NT2/D1 (cell line): Measurements from ENCODE around the gene SVIP.

Experiments used
- DNase-seq: peaks from one replicate; pipeline ENCODE4 v3.0.0-alpha.2; 2011; ENCODE audit warnings: low read depth, low spot score
- H3K27me3 ChIP-seq: 2 replicates; pipeline ENCODE4 v1.6.0; 2011; ENCODE audit warnings: mild to moderate bottlenecking; ENCODE audit not compliant: insufficient read length, insufficient read depth
- H3K36me3 ChIP-seq: 2 replicates; pipeline ENCODE4 v1.6.1; 2011; ENCODE audit warnings: mild to moderate bottlenecking, low read length, mixed read lengths; ENCODE audit not compliant: insufficient read depth, insufficient read length
- H3K4me1 ChIP-seq: 2 replicates; pipeline ENCODE4 v1.5.1; 2011; ENCODE audit not compliant: insufficient read depth, insufficient read length
- H3K4me3 ChIP-seq: 2 replicates; pipeline ENCODE4 v1.5.1; 2011; ENCODE audit warnings: low read depth; ENCODE audit not compliant: insufficient read length
- H3K9ac ChIP-seq: 2 replicates; pipeline ENCODE4 v1.6.0; 2011; ENCODE audit warnings: low read depth; ENCODE audit not compliant: insufficient read length
- H3K9me3 ChIP-seq: 2 replicates; pipeline ENCODE4 v1.5.1; 2011; ENCODE audit warnings: mild to moderate bottlenecking, low read length; ENCODE audit not compliant: insufficient read depth
- SUZ12 ChIP-seq: IDR thresholded peaks from 2 replicates; pipeline ENCODE4 v1.6.1; 2011; ENCODE audit not compliant: insufficient read length, insufficient read depth; ENCODE audit errors: extremely low read depth
- YY1 ChIP-seq: IDR thresholded peaks from 2 replicates; pipeline ENCODE4 v1.6.1; 2011; ENCODE audit not compliant: insufficient read length, insufficient read depth
- ZNF274 ChIP-seq: IDR thresholded peaks from 2 replicates; pipeline ENCODE4 v1.6.1; 2011; ENCODE audit warnings: mild to moderate bottlenecking, low read depth, low read length

Gene SVIP

GRCh38 chr11:22851477-22851876 lies 21.9 kb upstream of the SVIP start:
- DNase-seq, result no peak
- TF ChIP-seq ZNF274 (no peak), YY1 (no peak), SUZ12 (no peak)
- no peaks in the 10 kb centered on the region for H3K9me3 ChIP-seq
- no peaks in the 10 kb centered on the region for H3K27me3 ChIP-seq
- no peaks in the 10 kb centered on the region for H3K36me3 ChIP-seq
- H3K9ac ChIP-seq, result no peak overlapping the region
- no peak overlapping the region for H3K4me3 ChIP-seq
- H3K4me1 ChIP-seq, result no peaks in the 10 kb centered on the region

DNA sequence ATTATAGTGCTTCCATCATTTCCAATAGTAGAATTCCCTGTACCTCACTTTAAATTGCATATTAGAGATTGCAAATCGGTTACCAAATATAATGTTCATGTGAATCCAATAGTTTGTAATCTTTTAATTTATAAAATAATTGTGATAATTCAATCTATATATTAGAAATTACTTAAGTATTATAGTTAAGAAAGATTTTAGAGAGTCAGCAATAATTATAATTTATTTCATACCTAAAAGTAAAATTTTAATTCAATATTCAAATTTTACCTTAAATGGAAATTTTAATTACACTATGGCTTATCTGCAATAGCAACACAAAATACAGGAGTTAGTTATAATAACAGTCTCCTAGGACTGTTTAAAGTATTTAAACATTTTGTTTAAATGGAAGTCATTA lies 17.1 kb upstream of the SVIP start:
- no peak overlapping the region for H3K4me3 ChIP-seq
- no peaks in the 10 kb centered on the region for H3K36me3 ChIP-seq
- H3K27me3 ChIP-seq, result no peaks in the 10 kb centered on the region
- H3K9me3 ChIP-seq, result no peaks in the 10 kb centered on the region
- DNase-seq, result no peak
- TF ChIP-seq YY1, result no peak
- no peak for TF ChIP-seq ZNF274
- TF ChIP-seq SUZ12, result no peak
- no peak overlapping the region for H3K9ac ChIP-seq
- no peaks in the 10 kb centered on the region for H3K4me1 ChIP-seq

GRCh38 chr11:22832315-22833015 lies 2.9 kb upstream of the SVIP start:
- Histone ChIP-seq H3K27me3 (peaks cover 12% of the 10 kb centered on the region), H3K9ac (no peak overlapping the region), H3K4me1 (no peaks in the 10 kb centered on the region), H3K9me3 (no peaks in the 10 kb centered on the region), H3K4me3 (no peak overlapping the region), H3K36me3 (no peaks in the 10 kb centered on the region)
- TF ChIP-seq SUZ12 (no peak), ZNF274 (no peak), YY1 (no peak)
- DNase-seq, result no peak

GRCh38 chr11:22830082-22830414 lies 447 bp upstream of the SVIP start:
- peaks cover 12% of the 10 kb centered on the region for H3K27me3 ChIP-seq
- H3K36me3 ChIP-seq, result peaks cover 3% of the 10 kb centered on the region
- no peaks in the 10 kb centered on the region for H3K4me1 ChIP-seq
- TF ChIP-seq ZNF274, result no peak
- no peak for TF ChIP-seq YY1
- no peak for TF ChIP-seq SUZ12
- no peaks in the 10 kb centered on the region for H3K9me3 ChIP-seq
- no peak overlapping the region for H3K9ac ChIP-seq
- no peak for DNase-seq
- H3K4me3 ChIP-seq, result no peak overlapping the region

DNA sequence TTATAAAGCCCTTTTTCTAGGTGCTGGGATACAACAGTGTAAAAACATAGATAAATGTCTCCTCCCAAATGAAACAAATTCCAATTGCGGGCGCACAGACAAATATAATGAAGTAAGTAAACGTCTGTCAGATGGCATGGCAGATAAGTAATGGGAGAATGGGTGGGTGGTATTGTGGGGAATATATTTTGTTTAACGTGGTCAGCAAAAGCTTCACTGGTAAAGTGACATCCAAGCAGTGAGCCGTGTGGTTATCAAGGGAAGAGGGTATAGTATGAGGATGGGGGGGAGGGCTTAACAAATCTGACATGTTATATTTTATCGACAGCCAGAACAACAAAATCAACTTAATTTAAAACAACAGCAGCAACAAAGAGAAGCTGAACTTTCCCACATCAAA lies 1.2 kb downstream of the SVIP start:
- Histone ChIP-seq H3K4me3 (no peak overlapping the region), H3K9ac (no peak overlapping the region), H3K4me1 (no peaks in the 10 kb centered on the region)

GRCh38 chr11:22822203-22822602 lies 7.4 kb downstream of the SVIP start:
- no peaks in the 10 kb centered on the region for H3K27me3 ChIP-seq
- H3K4me1 ChIP-seq, result no peaks in the 10 kb centered on the region
- TF ChIP-seq YY1 (no peak), ZNF274 (no peak), SUZ12 (no peak)
- H3K9ac ChIP-seq, result no peak overlapping the region
- DNase-seq, result no peak
- no peak overlapping the region for H3K4me3 ChIP-seq
- no peaks in the 10 kb centered on the region for H3K9me3 ChIP-seq
- H3K36me3 ChIP-seq, result peaks cover 5% of the 10 kb centered on the region

More for the DNA sequence above, 1.2 kb downstream of the SVIP start:
- Histone ChIP-seq H3K9me3 (no peaks in the 10 kb centered on the region), H3K36me3 (peaks cover 5% of the 10 kb centered on the region), H3K27me3 (peaks cover 12% of the 10 kb centered on the region)
- TF ChIP-seq ZNF274 (no peak), YY1 (no peak), SUZ12 (no peak)
- no peak for DNase-seq

DNA sequence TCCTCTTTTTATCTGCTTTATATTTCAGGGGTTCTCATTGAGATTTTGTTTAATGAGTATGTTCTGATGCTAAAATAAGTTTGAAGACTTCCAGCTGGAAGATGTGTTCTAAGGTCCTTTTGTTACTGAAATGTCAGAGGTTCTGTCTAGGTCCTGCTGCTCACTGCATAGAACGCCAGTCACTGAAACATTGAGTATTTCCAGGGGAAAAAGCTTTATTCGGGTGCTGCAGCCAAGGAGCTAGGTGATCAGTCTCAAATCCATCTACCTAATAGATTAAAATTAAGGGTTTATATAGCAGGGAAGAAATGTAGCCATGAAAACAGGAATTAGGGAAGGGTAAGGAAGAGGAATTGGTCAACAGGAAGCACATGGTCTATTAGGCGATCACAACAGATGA lies 19.7 kb downstream of the SVIP start:
- DNase-seq, result no peak
- H3K27me3 ChIP-seq, result no peaks in the 10 kb centered on the region
- no peak overlapping the region for H3K9ac ChIP-seq
- no peak for TF ChIP-seq SUZ12
- TF ChIP-seq YY1, result no peak
- TF ChIP-seq ZNF274, result no peak
- no peaks in the 10 kb centered on the region for H3K4me1 ChIP-seq
- 0 out of 2 replicates have a peak, but pooled peaks cover 5% of the 10 kb centered on the region for H3K9me3 ChIP-seq
- no peak overlapping the region for H3K4me3 ChIP-seq
- no peaks in the 10 kb centered on the region for H3K36me3 ChIP-seq

DNA sequence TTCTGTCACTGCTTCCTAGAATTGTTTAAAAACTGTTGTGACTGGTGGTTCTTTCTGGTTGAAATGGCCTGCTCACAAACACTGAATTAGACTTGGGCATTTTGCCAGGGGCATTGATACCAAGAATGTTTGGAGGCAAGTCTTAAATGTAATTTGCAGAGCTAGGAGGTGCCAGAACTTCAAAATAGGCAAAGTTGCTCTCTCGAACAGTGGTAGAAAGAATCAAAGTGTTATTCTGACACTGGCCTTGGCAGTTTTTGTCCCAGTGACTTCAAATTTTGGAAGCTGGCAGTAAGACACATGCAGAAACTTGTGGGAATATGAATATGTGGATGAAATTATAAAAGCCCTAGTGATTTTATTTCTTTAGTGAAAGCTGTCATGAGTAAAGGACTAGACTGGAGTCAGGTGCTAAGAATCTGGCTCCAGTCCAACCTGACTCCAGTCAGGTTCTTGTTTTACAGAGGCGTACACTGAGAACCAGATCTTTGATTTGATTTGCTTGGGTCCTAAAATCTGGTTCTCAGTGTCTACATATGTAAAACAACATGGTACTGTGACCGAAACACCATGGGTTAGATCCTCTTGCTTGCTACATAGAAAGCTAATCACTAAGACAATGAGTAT lies 20.9 kb downstream of the SVIP start:
- Histone ChIP-seq H3K27me3 (no peaks in the 10 kb centered on the region), H3K4me3 (no peak overlapping the region), H3K9me3 (0 out of 2 replicates have a peak, but pooled peaks cover 5% of the 10 kb centered on the region), H3K9ac (no peak overlapping the region), H3K4me1 (no peaks in the 10 kb centered on the region), H3K36me3 (no peaks in the 10 kb centered on the region)
- TF ChIP-seq SUZ12 (no peak), ZNF274 (no peak), YY1 (no peak)
- no peak for DNase-seq
